ENCODE data around the gene HOXB2.

The HOXB2 gene

GRCh38 chr17:48565022-48565554 lies 20.2 kb upstream of the HOXB2 start:
- no peak for DNase-seq

GRCh38 chr17:48564188-48565021 lies 19.5 kb upstream of the HOXB2 start:
- DNase-seq, result no peak

- no peak for DNase-seq
Measured at GRCh38 chr17:48563867-48564187, 18.9 kb upstream of the HOXB2 start.

GRCh38 chr17:48563385-48563838 lies 18.5 kb upstream of the HOXB2 start:
- DNase-seq, result no peak

- no peak for DNase-seq
Measured at GRCh38 chr17:48562934-48563333, 18.0 kb upstream of the HOXB2 start.

GRCh38 chr17:48561884-48562810 lies 17.2 kb upstream of the HOXB2 start:
- DNase-seq, result no peak

GRCh38 chr17:48559840-48560817 lies 15.2 kb upstream of the HOXB2 start:
- DNase-seq, result no peak

- no peak for DNase-seq
Measured at GRCh38 chr17:48559122-48559839, 14.4 kb upstream of the HOXB2 start.

GRCh38 chr17:48558831-48559121 lies 13.9 kb upstream of the HOXB2 start:
- DNase-seq, result no peak

GRCh38 chr17:48558057-48558830 lies 13.3 kb upstream of the HOXB2 start:
- DNase-seq, result no peak

- no peak for DNase-seq
Measured at GRCh38 chr17:48556576-48557401, 11.9 kb upstream of the HOXB2 start.

GRCh38 chr17:48556229-48556575 lies 11.3 kb upstream of the HOXB2 start:
- DNase-seq, result no peak

GRCh38 chr17:48555258-48556228 lies 10.6 kb upstream of the HOXB2 start:
- no peak for DNase-seq

GRCh38 chr17:48554412-48555257 lies 9.7 kb upstream of the HOXB2 start:
- DNase-seq, result no peak

- DNase-seq, result no peak
Measured at GRCh38 chr17:48553826-48554225, 8.9 kb upstream of the HOXB2 start.

- no peak for DNase-seq
Measured at GRCh38 chr17:48553190-48553547, 8.3 kb upstream of the HOXB2 start.

- DNase-seq, result no peak
Measured at GRCh38 chr17:48552466-48553189, 7.7 kb upstream of the HOXB2 start.

All from NCI-H1048 (cell line).